GM12878 (cell line): Measurements from ENCODE around the gene MUC12.

Experiments used
- CTCF ChIP-seq, 3 experiments: IDR thresholded peaks in 2 of 3; conservative IDR thresholded peaks in 1 of 3; 2 replicates each; pipeline ENCODE4 v1.5.1; 2011; ENCODE audit warnings: low read depth in 3 of 3, low read length in 3 of 3, mild to moderate bottlenecking in 3 of 3, control low read depth in 2 of 3, moderate library complexity in 2 of 3, inconsistent platforms in 1 of 3, mixed read lengths in 1 of 3; ENCODE audit not compliant: control insufficient read depth in 2 of 3, insufficient read depth in 1 of 3; ENCODE audit errors: extremely low read depth in 1 of 3
- DPF2 ChIP-seq: fragments of 450-650 bp; IDR thresholded peaks from 2 replicates; pipeline ENCODE4 v1.6.1; 2017; ENCODE audit warnings: mild to moderate bottlenecking
- FOXK2 ChIP-seq: fragments of 450-650 bp; IDR thresholded peaks from 2 replicates; pipeline ENCODE4 v1.6.1; 2017; ENCODE audit warnings: mild to moderate bottlenecking, moderate library complexity
- ZNF384 ChIP-seq: IDR thresholded peaks from 2 replicates; pipeline ENCODE4 v1.6.1; 2012; ENCODE audit warnings: low read depth, mild to moderate bottlenecking, low read length, improper control_type of control experiment, borderline replicate concordance

DNA sequence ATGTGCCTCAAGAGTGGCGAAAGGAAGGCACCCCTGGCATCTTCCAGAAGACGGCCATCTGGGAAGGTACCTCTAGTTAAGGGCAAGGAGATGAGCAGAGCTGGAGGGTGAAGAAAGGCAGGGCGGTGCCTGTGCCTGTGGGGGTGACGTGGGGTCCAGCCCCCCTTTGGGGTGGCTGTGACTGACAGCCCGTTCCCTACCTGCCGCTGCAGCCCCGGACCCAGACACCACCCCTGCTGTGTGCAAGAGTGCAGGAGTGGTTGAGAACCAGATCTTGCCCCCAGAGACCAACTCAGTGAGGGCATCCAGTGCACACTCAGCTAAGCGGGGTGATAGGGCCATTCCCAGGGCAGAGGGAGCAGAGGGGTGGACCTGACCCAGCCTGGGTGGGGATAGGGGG lies 46.3 kb downstream of the MUC12 start:
- TF ChIP-seq ZNF384 (no peak), CTCF (IDR thresholded peaks at IDR 0.05 in 2 of 3, conservative IDR thresholded peaks at IDR 0.05 in 1 of 3; ENCODE audit: control insufficient read depth in 2 of 3, extremely low read depth in 1 of 3, insufficient read depth in 1 of 3, low read depth in 3 of 3, low read length in 3 of 3) (no peak), DPF2 (no peak), FOXK2 (no peak)
